ENCODE results near the gene FZD7.

The FZD7 gene

GRCh38 chr2:202064171-202064880 lies 30.7 kb downstream of the FZD7 start:
- no peak overlapping the region for H3K27ac ChIP-seq (ENCODE audit: low read depth, low read length)
- H3K9ac ChIP-seq (ENCODE audit: low read depth in 1 of 2, low read length in 2 of 2) = no peak overlapping the region
- H3K4me3 ChIP-seq (ENCODE audit: low read depth in 1 of 2, low read length in 2 of 2) = no peak overlapping the region
- H3K4me1 ChIP-seq (ENCODE audit: control insufficient read depth in 1 of 2, insufficient read depth in 2 of 2, low read length in 2 of 2) = peaks cover 0 to 5% of the 10 kb centered on the region in 2 donors
- H3K27me3 ChIP-seq (ENCODE audit: control insufficient read depth in 1 of 2, insufficient read depth in 2 of 2, low read length in 2 of 2) = no peaks in the 10 kb centered on the region
- H3K36me3 ChIP-seq (ENCODE audit: control insufficient read depth in 1 of 2, insufficient read depth in 2 of 2, low read length in 2 of 2) = no peaks in the 10 kb centered on the region
- no peaks in the 10 kb centered on the region for H3K9me3 ChIP-seq (ENCODE audit: control insufficient read depth in 1 of 2, low read length in 2 of 2)

GRCh38 chr2:202064881-202065230 lies 31.2 kb downstream of the FZD7 start:
- no peak overlapping the region for H3K27ac ChIP-seq (ENCODE audit: low read depth, low read length)
- H3K4me3 ChIP-seq (ENCODE audit: low read depth in 1 of 2, low read length in 2 of 2) = no peak overlapping the region

GRCh38 chr2:202065876-202066275 lies 32.2 kb downstream of the FZD7 start:
- Histone ChIP-seq H3K9me3 (ENCODE audit: control insufficient read depth in 1 of 2, low read length in 2 of 2) (no peaks in the 10 kb centered on the region), H3K27me3 (ENCODE audit: control insufficient read depth in 1 of 2, insufficient read depth in 2 of 2, low read length in 2 of 2) (no peaks in the 10 kb centered on the region), H3K36me3 (ENCODE audit: control insufficient read depth in 1 of 2, insufficient read depth in 2 of 2, low read length in 2 of 2) (no peaks in the 10 kb centered on the region), H3K4me1 (ENCODE audit: control insufficient read depth in 1 of 2, insufficient read depth in 2 of 2, low read length in 2 of 2) (peaks cover 0 to 9% of the 10 kb centered on the region in 2 donors), H3K9ac (ENCODE audit: low read depth in 1 of 2, low read length in 2 of 2) (no peak overlapping the region), H3K4me3 (ENCODE audit: low read depth in 1 of 2, low read length in 2 of 2) (no peak overlapping the region), H3K27ac (ENCODE audit: low read depth, low read length) (no peak overlapping the region)

More at GRCh38 chr2:202064881-202065230, 31.2 kb downstream of the FZD7 start:
- H3K9ac ChIP-seq (ENCODE audit: low read depth in 1 of 2, low read length in 2 of 2) = no peak overlapping the region
- H3K36me3 ChIP-seq (ENCODE audit: control insufficient read depth in 1 of 2, insufficient read depth in 2 of 2, low read length in 2 of 2) = no peaks in the 10 kb centered on the region
- H3K4me1 ChIP-seq (ENCODE audit: control insufficient read depth in 1 of 2, insufficient read depth in 2 of 2, low read length in 2 of 2) = peaks cover 0 to 9% of the 10 kb centered on the region in 2 donors
- no peaks in the 10 kb centered on the region for H3K9me3 ChIP-seq (ENCODE audit: control insufficient read depth in 1 of 2, low read length in 2 of 2)
- H3K27me3 ChIP-seq (ENCODE audit: control insufficient read depth in 1 of 2, insufficient read depth in 2 of 2, low read length in 2 of 2) = no peaks in the 10 kb centered on the region

- Histone ChIP-seq H3K27ac (ENCODE audit: low read depth, low read length) (no peak overlapping the region), H3K27me3 (ENCODE audit: control insufficient read depth in 1 of 2, insufficient read depth in 2 of 2, low read length in 2 of 2) (no peaks in the 10 kb centered on the region), H3K9me3 (ENCODE audit: control insufficient read depth in 1 of 2, low read length in 2 of 2) (no peaks in the 10 kb centered on the region), H3K4me1 (ENCODE audit: control insufficient read depth in 1 of 2, insufficient read depth in 2 of 2, low read length in 2 of 2) (peaks cover 0 to 9% of the 10 kb centered on the region in 2 donors), H3K36me3 (ENCODE audit: control insufficient read depth in 1 of 2, insufficient read depth in 2 of 2, low read length in 2 of 2) (no peaks in the 10 kb centered on the region), H3K9ac (ENCODE audit: low read depth in 1 of 2, low read length in 2 of 2) (no peak overlapping the region), H3K4me3 (ENCODE audit: low read depth in 1 of 2, low read length in 2 of 2) (no peak overlapping the region)
Observed at GRCh38 chr2:202066875-202067274, 33.2 kb downstream of the FZD7 start.

DNA sequence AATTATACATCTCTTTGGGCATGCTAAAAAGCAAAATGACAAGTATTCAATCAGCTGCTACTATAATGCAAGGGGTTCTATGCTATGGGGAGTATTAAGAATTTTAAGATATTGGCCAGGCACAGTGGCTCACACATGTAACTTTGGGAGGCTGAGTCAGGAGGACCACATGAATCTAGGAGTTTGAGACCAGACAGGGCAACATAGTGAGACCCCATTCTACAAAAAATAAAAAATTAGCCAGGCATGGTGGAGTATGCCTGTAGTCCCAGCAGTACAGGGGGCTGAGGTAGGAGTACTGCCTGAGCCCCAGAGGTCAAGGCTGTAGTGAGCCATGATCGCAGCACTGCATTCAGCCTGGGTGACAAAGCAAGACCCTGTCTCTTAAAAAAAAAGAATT lies 33.9 kb downstream of the FZD7 start:
- Histone ChIP-seq H3K4me3 (ENCODE audit: low read depth in 1 of 2, low read length in 2 of 2) (no peak overlapping the region), H3K9ac (ENCODE audit: low read depth in 1 of 2, low read length in 2 of 2) (no peak overlapping the region), H3K27me3 (ENCODE audit: control insufficient read depth in 1 of 2, insufficient read depth in 2 of 2, low read length in 2 of 2) (no peaks in the 10 kb centered on the region), H3K27ac (ENCODE audit: low read depth, low read length) (no peak overlapping the region), H3K4me1 (ENCODE audit: control insufficient read depth in 1 of 2, insufficient read depth in 2 of 2, low read length in 2 of 2) (peaks cover 0 to 9% of the 10 kb centered on the region in 2 donors), H3K36me3 (ENCODE audit: control insufficient read depth in 1 of 2, insufficient read depth in 2 of 2, low read length in 2 of 2) (no peaks in the 10 kb centered on the region), H3K9me3 (ENCODE audit: control insufficient read depth in 1 of 2, low read length in 2 of 2) (no peaks in the 10 kb centered on the region)

DNA sequence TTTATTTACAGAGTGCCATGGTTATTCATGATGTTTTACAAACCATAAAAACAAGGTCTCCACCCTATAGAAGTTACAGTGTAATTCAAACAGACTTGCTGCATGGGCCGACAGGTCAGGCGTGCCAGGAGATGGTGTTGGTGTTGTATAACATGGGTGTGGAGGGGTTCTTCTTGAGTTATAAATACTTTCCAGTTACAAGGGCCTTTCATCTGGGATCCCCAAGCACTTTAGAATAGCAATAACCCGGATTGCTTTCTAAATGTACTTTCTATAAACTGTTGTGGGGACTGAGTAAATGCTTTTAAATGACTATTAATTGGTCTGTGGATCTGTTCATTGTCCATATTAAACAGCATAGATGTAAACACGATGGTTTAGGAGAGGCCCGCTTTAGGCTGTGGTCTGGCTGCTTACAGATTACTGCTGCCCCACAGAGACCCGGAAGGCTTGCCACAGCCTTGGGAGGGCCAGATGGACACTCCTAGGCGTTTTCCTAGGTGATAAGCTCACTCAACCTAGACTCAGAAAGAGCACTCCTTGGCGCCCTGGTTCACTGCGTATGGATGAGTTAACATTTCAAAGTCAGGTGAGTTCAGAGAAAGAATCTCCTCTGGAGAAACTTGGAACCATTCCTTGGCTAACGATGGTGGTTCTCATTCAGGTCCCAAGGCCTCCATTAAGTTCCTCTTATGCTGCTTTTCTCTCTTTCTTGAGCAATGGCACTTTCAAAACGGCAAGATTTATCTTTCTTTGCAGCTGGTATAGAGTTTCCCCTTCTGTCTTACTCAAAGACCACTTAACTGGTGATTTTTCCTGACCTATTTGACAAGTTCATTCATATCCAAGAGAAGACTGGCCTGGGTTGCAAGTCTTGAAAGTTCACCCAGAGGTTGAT lies 35.8 kb downstream of the FZD7 start:
- Histone ChIP-seq H3K27ac (ENCODE audit: low read depth, low read length) (no peak overlapping the region), H3K36me3 (ENCODE audit: control insufficient read depth in 1 of 2, insufficient read depth in 2 of 2, low read length in 2 of 2) (no peaks in the 10 kb centered on the region), H3K9ac (ENCODE audit: low read depth in 1 of 2, low read length in 2 of 2) (no peak overlapping the region), H3K9me3 (ENCODE audit: control insufficient read depth in 1 of 2, low read length in 2 of 2) (no peaks in the 10 kb centered on the region), H3K4me1 (ENCODE audit: control insufficient read depth in 1 of 2, insufficient read depth in 2 of 2, low read length in 2 of 2) (peaks cover 0 to 8% of the 10 kb centered on the region in 2 donors), H3K4me3 (ENCODE audit: low read depth in 1 of 2, low read length in 2 of 2) (no peak overlapping the region), H3K27me3 (ENCODE audit: control insufficient read depth in 1 of 2, insufficient read depth in 2 of 2, low read length in 2 of 2) (no peaks in the 10 kb centered on the region)

GRCh38 chr2:202071107-202071506 lies 37.5 kb downstream of the FZD7 start:
- Histone ChIP-seq H3K4me1 (ENCODE audit: control insufficient read depth in 1 of 2, insufficient read depth in 2 of 2, low read length in 2 of 2) (peaks cover 0 to 5% of the 10 kb centered on the region in 2 donors), H3K36me3 (ENCODE audit: control insufficient read depth in 1 of 2, insufficient read depth in 2 of 2, low read length in 2 of 2) (no peaks in the 10 kb centered on the region), H3K27me3 (ENCODE audit: control insufficient read depth in 1 of 2, insufficient read depth in 2 of 2, low read length in 2 of 2) (no peaks in the 10 kb centered on the region), H3K9me3 (ENCODE audit: control insufficient read depth in 1 of 2, low read length in 2 of 2) (no peaks in the 10 kb centered on the region), H3K4me3 (ENCODE audit: low read depth in 1 of 2, low read length in 2 of 2) (no peak overlapping the region), H3K27ac (ENCODE audit: low read depth, low read length) (no peak overlapping the region), H3K9ac (ENCODE audit: low read depth in 1 of 2, low read length in 2 of 2) (no peak overlapping the region)

- H3K4me3 ChIP-seq (ENCODE audit: low read depth in 1 of 2, low read length in 2 of 2) = no peak overlapping the region
Observed at GRCh38 chr2:202072226-202072625, 38.6 kb downstream of the FZD7 start.

GRCh38 chr2:202072737-202073401 lies 39.2 kb downstream of the FZD7 start, which contains the start of gene KIAA2012:
TSS of gene KIAA2012 (plus strand) at chr2:202073255. CDS start at chr2:202073628, 373 bp downstream.
- Histone ChIP-seq H3K27me3 (ENCODE audit: control insufficient read depth in 1 of 2, insufficient read depth in 2 of 2, low read length in 2 of 2) (no peaks in the 10 kb centered on the region), H3K9ac (ENCODE audit: low read depth in 1 of 2, low read length in 2 of 2) (no peak within 1 kb of the TSS), H3K4me1 (ENCODE audit: control insufficient read depth in 1 of 2, insufficient read depth in 2 of 2, low read length in 2 of 2) (peaks cover 0 to 5% of the 10 kb centered on the region in 2 donors), H3K4me3 (ENCODE audit: low read depth in 1 of 2, low read length in 2 of 2) (no peak within 1 kb of the TSS), H3K36me3 (ENCODE audit: control insufficient read depth in 1 of 2, insufficient read depth in 2 of 2, low read length in 2 of 2) (no peaks in the 10 kb centered on the region), H3K9me3 (ENCODE audit: control insufficient read depth in 1 of 2, low read length in 2 of 2) (no peaks in the 10 kb centered on the region), H3K27ac (ENCODE audit: low read depth, low read length) (no peak within 1 kb of the TSS)

More at GRCh38 chr2:202072226-202072625, 38.6 kb downstream of the FZD7 start:
- Histone ChIP-seq H3K9ac (ENCODE audit: low read depth in 1 of 2, low read length in 2 of 2) (no peak overlapping the region), H3K9me3 (ENCODE audit: control insufficient read depth in 1 of 2, low read length in 2 of 2) (no peaks in the 10 kb centered on the region), H3K36me3 (ENCODE audit: control insufficient read depth in 1 of 2, insufficient read depth in 2 of 2, low read length in 2 of 2) (no peaks in the 10 kb centered on the region), H3K4me1 (ENCODE audit: control insufficient read depth in 1 of 2, insufficient read depth in 2 of 2, low read length in 2 of 2) (peaks cover 0 to 5% of the 10 kb centered on the region in 2 donors), H3K27me3 (ENCODE audit: control insufficient read depth in 1 of 2, insufficient read depth in 2 of 2, low read length in 2 of 2) (no peaks in the 10 kb centered on the region), H3K27ac (ENCODE audit: low read depth, low read length) (no peak overlapping the region)

GRCh38 chr2:202074324-202074723 lies 40.7 kb downstream of the FZD7 start:
- Histone ChIP-seq H3K4me3 (ENCODE audit: low read depth in 1 of 2, low read length in 2 of 2) (no peak overlapping the region), H3K27me3 (ENCODE audit: control insufficient read depth in 1 of 2, insufficient read depth in 2 of 2, low read length in 2 of 2) (no peaks in the 10 kb centered on the region)

More at GRCh38 chr2:202074324-202074723, 40.7 kb downstream of the FZD7 start:
- H3K36me3 ChIP-seq (ENCODE audit: control insufficient read depth in 1 of 2, insufficient read depth in 2 of 2, low read length in 2 of 2) = no peaks in the 10 kb centered on the region
- H3K9me3 ChIP-seq (ENCODE audit: control insufficient read depth in 1 of 2, low read length in 2 of 2) = no peaks in the 10 kb centered on the region
- H3K27ac ChIP-seq (ENCODE audit: low read depth, low read length) = no peak overlapping the region
- no peak overlapping the region for H3K9ac ChIP-seq (ENCODE audit: low read depth in 1 of 2, low read length in 2 of 2)
- H3K4me1 ChIP-seq (ENCODE audit: control insufficient read depth in 1 of 2, insufficient read depth in 2 of 2, low read length in 2 of 2) = peaks cover 0 to 4% of the 10 kb centered on the region in 2 donors

All from duodenal mucosa (tissue), 2 donors.